ENCODE data around the gene BTC.
"Not testable (repeated sequence)": the region's sequence is repeated elsewhere in the genome, so short reads cannot be mapped to it uniquely, and the experiment has no call there.

Gene BTC

GRCh38 chr4:74755486-74755885 lies 38.8 kb downstream of the BTC start:
- no peak for DNase-seq

GRCh38 chr4:74754218-74754617 lies 40.1 kb downstream of the BTC start:
- DNase-seq: no peak

GRCh38 chr4:74752798-74753197 lies 41.5 kb downstream of the BTC start:
- no peak for DNase-seq

- no peak for DNase-seq
These were observed 42.5 kb downstream of the BTC start for GRCh38 chr4:74751856-74752255.

GRCh38 chr4:74751247-74751646 lies 43.1 kb downstream of the BTC start:
- no peak for DNase-seq

DNA sequence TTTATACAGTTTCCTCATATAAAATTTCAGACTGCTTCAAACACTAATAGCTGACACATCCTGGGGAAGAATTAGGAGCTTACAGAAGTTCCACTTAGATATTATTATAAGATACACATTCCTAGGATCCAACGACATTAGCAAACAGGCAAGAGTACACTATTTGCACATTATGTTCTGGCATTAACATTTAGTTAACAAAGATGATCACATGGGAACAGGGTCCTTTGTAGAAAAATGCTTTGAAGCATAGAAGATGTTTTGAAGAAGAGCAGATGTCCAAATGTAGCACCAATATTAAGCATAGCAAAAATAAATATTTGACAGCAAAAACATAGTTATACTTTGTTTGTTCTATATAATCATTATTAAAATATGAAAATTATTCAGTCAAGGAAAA lies 52.1 kb downstream of the BTC start:
- DNase-seq: no peak

DNA sequence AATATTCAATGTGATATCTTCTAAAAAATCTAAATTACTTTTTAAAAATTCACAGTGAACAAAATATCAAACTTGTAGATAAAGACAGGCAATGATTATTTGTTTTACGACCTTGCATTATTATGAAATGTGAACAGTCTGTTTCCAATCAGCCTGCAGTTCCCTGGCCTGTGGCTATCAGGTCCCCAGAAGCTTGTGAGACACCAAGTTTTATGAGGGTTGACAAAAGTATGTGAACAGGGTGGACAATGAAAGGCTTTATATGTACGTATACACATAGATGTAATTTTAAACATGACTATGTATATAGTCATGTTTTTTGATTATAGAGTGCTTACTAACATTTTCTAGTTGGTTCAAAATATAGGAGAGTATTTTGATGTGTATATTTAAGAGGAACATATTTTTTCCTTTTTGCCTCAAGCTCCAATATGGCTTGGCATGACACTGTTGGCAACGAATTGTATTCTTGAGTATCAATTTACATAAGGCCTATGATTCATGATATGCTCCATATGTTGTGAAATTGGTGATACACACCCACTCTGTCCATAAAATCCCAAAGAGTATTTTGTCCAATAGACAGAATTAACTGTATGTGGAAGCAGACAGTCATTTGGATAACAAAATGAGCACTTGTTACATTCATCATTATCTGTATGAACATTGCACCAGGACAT lies 55.7 kb downstream of the BTC start:
- DNase-seq: no peak

DNA sequence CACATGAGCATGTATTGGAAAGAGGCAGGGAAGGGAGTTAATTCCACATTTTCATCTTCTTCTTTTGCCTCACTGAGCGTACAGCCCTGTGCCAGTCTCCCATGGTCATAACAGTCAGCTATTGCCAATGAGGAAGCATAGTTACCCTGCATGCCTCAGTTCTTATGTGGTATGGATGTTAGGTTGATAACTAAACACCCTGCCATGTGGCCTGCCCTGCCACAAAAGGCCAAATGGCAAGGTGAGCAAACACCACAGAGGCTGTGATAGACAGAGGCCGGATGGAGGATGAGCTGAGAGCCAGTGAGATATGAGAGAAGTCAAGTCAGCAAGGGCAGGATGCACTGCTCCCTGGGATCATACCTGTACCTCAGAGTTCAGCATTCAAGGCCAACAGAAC lies 59.3 kb downstream of the BTC start:
- DNase-seq: no peak

DNA sequence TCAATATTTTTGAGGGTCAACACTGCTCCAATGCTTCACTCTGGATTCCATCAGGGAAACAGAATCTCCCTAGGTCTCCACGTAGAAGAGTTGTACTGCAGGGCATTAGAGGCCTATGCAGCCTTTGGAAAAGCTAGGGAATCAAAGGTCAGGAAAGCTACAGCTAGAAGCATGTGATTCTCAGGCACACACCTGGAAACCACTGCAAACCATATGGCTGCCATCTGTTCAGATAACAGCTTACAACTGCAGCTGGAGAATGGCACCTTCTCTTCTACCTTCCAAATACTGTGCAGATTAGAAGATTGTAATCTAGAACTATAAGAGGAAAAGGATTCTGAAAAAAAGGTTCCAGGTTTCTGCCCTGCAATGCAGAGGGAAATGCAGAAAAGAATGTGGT lies 60.6 kb downstream of the BTC start:
- no peak for DNase-seq

GRCh38 chr4:74724979-74725378 lies 69.3 kb downstream of the BTC start:
- DNase-seq: no peak

DNA sequence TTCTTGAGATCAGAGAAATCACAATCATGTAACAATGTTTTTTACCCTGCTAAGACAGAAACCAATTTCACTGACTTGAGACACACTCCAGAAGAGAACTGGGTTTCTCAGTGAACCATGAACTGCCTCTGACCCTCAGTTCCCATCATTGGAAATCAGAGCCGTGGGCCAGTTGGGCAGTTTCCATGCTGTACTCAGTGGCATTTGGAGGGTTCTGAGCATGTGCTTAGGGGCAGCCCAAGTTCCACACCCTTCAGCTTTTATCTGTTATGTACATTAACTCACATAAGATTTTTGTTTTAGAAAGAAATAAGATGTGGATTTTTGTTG lies 77.9 kb downstream of the BTC start:
- no peak for DNase-seq

DNA sequence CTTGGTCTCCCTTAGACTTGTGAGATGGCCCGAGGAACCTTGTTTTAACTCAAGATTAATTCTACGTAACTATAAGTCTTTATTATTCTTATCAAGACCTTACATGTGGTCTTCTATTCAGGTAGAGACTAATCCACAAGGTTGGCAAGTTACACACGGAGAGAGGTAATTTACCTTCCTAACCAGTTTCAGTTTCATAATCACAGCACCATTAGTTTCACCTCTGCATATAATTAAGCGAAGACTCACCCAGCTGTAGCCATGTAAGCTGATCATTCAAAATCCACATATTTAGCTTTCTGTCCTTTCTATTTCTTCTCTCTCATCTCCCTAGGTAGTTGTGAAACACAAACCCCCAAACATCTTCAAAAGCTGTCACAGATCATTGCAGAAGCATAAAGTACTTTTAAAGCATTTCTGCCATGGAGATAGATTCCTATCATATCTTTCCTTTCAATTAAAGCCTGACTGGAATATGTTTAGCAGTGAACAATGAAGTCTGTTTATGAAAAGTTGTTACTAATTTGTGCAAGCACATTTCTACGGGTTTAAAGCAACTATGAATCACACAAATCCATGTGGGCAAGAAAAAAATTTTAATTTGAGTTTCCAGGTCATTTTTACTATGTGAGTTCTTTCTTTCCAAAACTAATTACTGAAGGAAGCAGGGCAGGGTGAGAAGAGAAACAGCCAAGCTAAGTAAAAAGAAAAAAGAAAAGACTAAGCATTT lies 78.5 kb downstream of the BTC start:
- DNase-seq: no peak

DNA sequence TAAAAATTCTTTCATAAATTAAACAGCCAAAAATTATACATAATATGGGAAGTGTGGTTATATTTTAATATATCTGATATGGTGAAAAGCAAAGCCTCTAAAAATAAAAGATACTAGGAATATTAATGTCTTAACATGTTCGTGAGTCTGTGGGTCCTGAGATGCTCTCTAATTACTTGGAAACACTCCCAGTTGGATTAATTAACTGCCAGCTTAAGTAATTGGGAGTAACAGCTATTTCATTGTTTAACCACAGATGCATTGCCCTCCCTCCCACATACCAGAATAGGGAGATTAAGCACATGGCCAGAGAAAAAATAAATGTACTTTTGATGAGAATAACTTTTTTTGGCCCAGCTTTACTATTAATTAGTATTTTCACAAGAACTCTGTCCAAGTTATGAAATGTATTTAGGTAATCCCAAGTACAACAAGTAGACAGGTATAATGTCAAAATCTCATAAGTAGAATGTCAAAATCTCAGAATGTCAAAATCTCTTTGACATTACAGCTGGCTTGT lies 79.7 kb downstream of the BTC start:
- DNase-seq: no peak

DNA sequence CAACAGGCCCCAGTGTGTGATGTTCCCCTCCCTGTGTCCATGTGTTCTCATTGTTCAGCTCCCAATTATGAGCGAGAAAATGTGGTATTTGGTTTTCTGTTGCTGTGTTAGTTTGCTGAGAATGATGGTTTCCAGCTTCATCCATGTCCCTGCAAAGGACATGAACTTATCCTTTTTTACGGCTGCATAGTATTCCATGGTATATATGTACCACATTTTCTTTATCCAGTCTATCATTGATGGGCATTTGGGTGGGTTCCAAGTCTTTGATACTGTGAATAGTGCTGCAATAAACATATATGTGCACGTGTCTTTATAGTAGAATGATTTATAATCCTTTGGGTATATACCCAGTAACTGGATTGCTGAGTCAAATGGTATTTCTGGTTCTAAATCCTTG lies 86.2 kb downstream of the BTC start:
- not testable (repeated sequence) for DNase-seq
